ENCODE data around the gene MYRF.
A peak's percentile ranks its signal among the peaks of the same experiment; 100 is the strongest.

MYRF gene

DNA sequence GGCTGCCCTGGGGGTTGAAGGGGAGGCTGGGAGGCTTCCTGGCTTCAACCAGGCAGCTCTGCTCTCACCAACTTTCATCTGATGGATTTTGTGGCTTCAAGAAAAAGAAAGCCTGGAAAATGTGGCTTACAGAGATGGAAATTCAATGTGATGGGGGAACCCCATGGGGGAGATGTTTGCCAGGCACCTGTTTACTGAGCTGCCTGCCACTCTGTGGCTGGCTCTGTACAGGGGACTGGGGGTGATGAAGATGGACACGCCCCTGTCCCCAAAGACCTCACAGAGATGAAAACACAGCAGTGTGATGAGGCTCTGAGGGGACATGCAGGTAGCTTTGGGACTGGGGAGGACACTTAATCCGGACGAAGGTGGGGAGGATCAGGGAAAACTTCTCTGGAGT is 29.9 kb downstream of the MYRF start:
- Mint-ChIP-seq H3K4me3 (no peak overlapping the region), H3K4me1 (no peaks in the 10 kb centered on the region), H3K27ac (no peak overlapping the region), H3K9me3 (no peaks in the 10 kb centered on the region), H3K36me3 (ENCODE audit: low read depth) (peaks cover 30% of the 10 kb centered on the region), H3K27me3 (ENCODE audit: low read depth) (no peaks in the 10 kb centered on the region)
- no peak for TF ChIP-seq CTCF (IDR thresholded peaks at IDR 0.05; ENCODE audit: unreplicated experiment in 3 of 3)

- no peak overlapping the region for H3K27ac Mint-ChIP-seq
- H3K9me3 Mint-ChIP-seq: no peaks in the 10 kb centered on the region
- peaks cover 29% of the 10 kb centered on the region for H3K36me3 Mint-ChIP-seq (ENCODE audit: low read depth)
- no peaks in the 10 kb centered on the region for H3K4me1 Mint-ChIP-seq
- no peak for TF ChIP-seq CTCF (IDR thresholded peaks at IDR 0.05; ENCODE audit: unreplicated experiment in 3 of 3)
- no peak overlapping the region for H3K4me3 Mint-ChIP-seq
- H3K27me3 Mint-ChIP-seq (ENCODE audit: low read depth): no peaks in the 10 kb centered on the region
Observed at GRCh38 chr11:61782841-61783240, 30.4 kb downstream of the MYRF start.

- peaks cover 29% of the 10 kb centered on the region for H3K36me3 Mint-ChIP-seq (ENCODE audit: low read depth)
- no peaks in the 10 kb centered on the region for H3K27me3 Mint-ChIP-seq (ENCODE audit: low read depth)
- H3K4me3 Mint-ChIP-seq: no peak overlapping the region
- TF ChIP-seq CTCF (IDR thresholded peaks at IDR 0.05; ENCODE audit: unreplicated experiment in 3 of 3): no peak
- H3K9me3 Mint-ChIP-seq: no peaks in the 10 kb centered on the region
- no peaks in the 10 kb centered on the region for H3K4me1 Mint-ChIP-seq
- H3K27ac Mint-ChIP-seq: peak overlapping the region in 2 of 3 experiments; percentile 34 to 57
Observed at GRCh38 chr11:61783717-61784505, 31.5 kb downstream of the MYRF start.

DNA sequence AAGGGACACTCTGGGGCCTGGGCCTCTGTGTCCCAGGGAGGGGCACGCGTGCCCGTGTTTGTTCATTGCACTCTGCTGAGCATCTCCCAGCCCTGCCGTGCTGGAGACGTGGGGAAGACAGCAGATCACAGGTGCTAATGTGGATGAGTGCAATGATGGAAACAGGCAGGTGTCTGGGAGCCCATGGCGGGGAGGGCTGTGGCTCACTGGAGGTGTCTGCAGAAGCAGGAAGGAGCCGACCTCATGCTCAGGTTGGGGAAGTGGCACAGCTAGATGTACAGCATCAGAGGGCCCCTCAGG is 32.0 kb downstream of the MYRF start:
- H3K4me1 Mint-ChIP-seq: no peaks in the 10 kb centered on the region
- H3K4me3 Mint-ChIP-seq: no peak overlapping the region
- no peaks in the 10 kb centered on the region for H3K9me3 Mint-ChIP-seq
- no peak for TF ChIP-seq CTCF (IDR thresholded peaks at IDR 0.05; ENCODE audit: unreplicated experiment in 3 of 3)
- no peaks in the 10 kb centered on the region for H3K27me3 Mint-ChIP-seq (ENCODE audit: low read depth)
- H3K27ac Mint-ChIP-seq: peak overlapping the region in 1 of 3 experiments; percentile 57
- H3K36me3 Mint-ChIP-seq (ENCODE audit: low read depth): peaks cover 31% of the 10 kb centered on the region

DNA sequence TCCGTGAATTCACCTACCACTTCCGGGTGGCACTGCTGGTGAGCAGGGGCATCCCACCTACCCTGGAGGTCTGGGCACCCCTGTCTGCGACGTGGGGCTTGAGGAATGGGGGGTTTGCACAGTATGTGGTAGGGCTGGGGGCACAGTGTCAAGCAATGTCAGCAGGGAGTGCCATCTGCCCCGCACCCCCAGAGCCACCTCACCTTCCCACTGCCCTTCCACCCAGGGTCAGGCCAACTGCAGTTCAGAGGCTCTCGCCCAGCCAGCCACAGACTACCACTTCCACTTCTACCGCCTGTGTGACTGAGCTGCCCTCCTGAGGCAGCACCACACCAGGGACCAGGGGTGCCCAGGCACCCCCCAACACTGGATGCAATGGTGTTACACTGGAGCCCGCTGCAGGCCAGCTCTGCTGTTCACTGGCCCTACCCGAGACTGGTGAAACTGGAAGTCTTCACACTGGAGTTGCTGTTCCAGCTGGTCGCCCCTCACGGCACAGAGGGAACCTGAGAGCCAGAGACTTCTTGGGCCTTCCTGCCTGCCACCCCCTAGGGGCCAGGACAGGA is 33.5 kb downstream of the MYRF start:
- no peak for TF ChIP-seq CTCF (IDR thresholded peaks at IDR 0.05; ENCODE audit: unreplicated experiment in 3 of 3)
- Mint-ChIP-seq H3K4me3 (no peak overlapping the region), H3K36me3 (ENCODE audit: low read depth) (peaks cover 40% of the 10 kb centered on the region), H3K27me3 (ENCODE audit: low read depth) (no peaks in the 10 kb centered on the region), H3K4me1 (no peaks in the 10 kb centered on the region), H3K9me3 (no peaks in the 10 kb centered on the region), H3K27ac (no peak overlapping the region)

Measured in nephron (organoid).